Midbrain (tissue), 1 donor: ENCODE results near the gene LLPH.

Source experiments
- DNase-seq: peaks from one replicate; lab custom pipeline; 2025; lab: John Stamatoyannopoulos, UW

LLPH gene

GRCh38 chr12:66142826-66143225, 12.3 kb upstream of the LLPH start:
- DNase-seq = no peak

GRCh38 chr12:66141299-66141698, 10.7 kb upstream of the LLPH start:
- DNase-seq = no peak

GRCh38 chr12:66140731-66141130, 10.2 kb upstream of the LLPH start:
- DNase-seq = no peak

- DNase-seq = no peak
These were observed 8.8 kb upstream of the LLPH start for GRCh38 chr12:66139328-66139727.

GRCh38 chr12:66137937-66138336, 7.4 kb upstream of the LLPH start:
- no peak for DNase-seq

GRCh38 chr12:66132408-66132807, 1.9 kb upstream of the LLPH start:
- DNase-seq = no peak

- no peak for DNase-seq
These were observed 628 bp upstream of the LLPH start for GRCh38 chr12:66131067-66131688.

GRCh38 chr12:66129934-66130266, 650 bp downstream of the LLPH start:
- DNase-seq = no peak

- DNase-seq = no peak
These were observed 2.9 kb downstream of the LLPH start for GRCh38 chr12:66127650-66128049.

- DNase-seq = no peak
These were observed 10.1 kb downstream of the LLPH start for GRCh38 chr12:66120477-66120876.

- no peak for DNase-seq
These were observed 10.7 kb downstream of the LLPH start for GRCh38 chr12:66119870-66120241.

- no peak for DNase-seq
These were observed 11.2 kb downstream of the LLPH start for GRCh38 chr12:66119229-66119869.

GRCh38 chr12:66118240-66118891, 12.2 kb downstream of the LLPH start:
- DNase-seq = no peak

GRCh38 chr12:66117242-66117641, 13.3 kb downstream of the LLPH start:
- no peak for DNase-seq

- no peak for DNase-seq
These were observed 15.4 kb downstream of the LLPH start for GRCh38 chr12:66115071-66115600.

- no peak for DNase-seq
These were observed 17.1 kb downstream of the LLPH start for GRCh38 chr12:66113471-66113870.

- DNase-seq = no peak
These were observed 18.9 kb downstream of the LLPH start for GRCh38 chr12:66111605-66112004.

- DNase-seq = no peak
These were observed 21.5 kb downstream of the LLPH start for GRCh38 chr12:66109056-66109455.

GRCh38 chr12:66108386-66108785, 22.2 kb downstream of the LLPH start:
- DNase-seq = no peak

GRCh38 chr12:66107451-66107915, 23.1 kb downstream of the LLPH start:
- DNase-seq = peak; percentile 85

GRCh38 chr12:66103016-66103913, 27.3 kb downstream of the LLPH start:
- no peak for DNase-seq

- no peak for DNase-seq
These were observed 37.8 kb downstream of the LLPH start for GRCh38 chr12:66092559-66093269.
